Measurements from ENCODE around the gene LRP1B. TPM values are rescaled to one million over a fixed set of nuclear protein-coding genes. Genes with fewer than 3 reads are reported as not detected.

Gene LRP1B
- total and polyA plus RNA-seq, 2 of the 8 experiments (the other 6 are each of a cell fraction or from before 2014, with no cell fraction given) = 0.03 TPM; not detected in 1

- no peak overlapping the region for H3K27ac ChIP-seq (ENCODE audit: low read depth, low read length)
- H3K36me3 ChIP-seq (ENCODE audit: control insufficient read depth in 2 of 4, insufficient read depth in 4 of 4, low read length in 3 of 4) = no peaks in the 10 kb centered on the region
- H3K4me1 ChIP-seq (replicated peaks in 1 of 4; ENCODE audit: control insufficient read depth in 3 of 4, insufficient read depth in 4 of 4, low read length in 3 of 4) = no peaks in the 10 kb centered on the region
- no peak overlapping the region for H3K56ac ChIP-seq (replicated peaks; ENCODE audit: insufficient read length, low read depth, low read length)
- no peak overlapping the region for H2AFZ ChIP-seq (ENCODE audit: low read length)
- DNase-seq (ENCODE audit: low read depth in 1 of 2, low spot score in 2 of 2) = no peak
- H3K4ac ChIP-seq (replicated peaks; ENCODE audit: insufficient read length, low read depth, low read length) = no peak overlapping the region
- no peaks in the 10 kb centered on the region for H3K27me3 ChIP-seq (replicated peaks in 1 of 4; ENCODE audit: control insufficient read depth in 3 of 4, extremely low read depth in 1 of 4, insufficient read depth in 3 of 4, low read length in 3 of 4)
- ChIA-PET POLR2A (ENCODE audit: partially characterized antibody) (no interaction called here), CTCF (ENCODE audit: partially characterized antibody) (interaction anchor here (0.8 kb wide), 1 partner anchor 10 kb away, joined by 3 read pairs; no protein-coding TSS in a partner anchor)
- H4K91ac ChIP-seq (replicated peaks; ENCODE audit: insufficient read length, low read length) = no peak overlapping the region
- H4K5ac ChIP-seq (ENCODE audit: insufficient read length, low read depth, low read length) = no peak overlapping the region
- H3K79me2 ChIP-seq (ENCODE audit: control insufficient read depth in 1 of 2, insufficient read depth in 2 of 2, low read length in 2 of 2) = no peaks in the 10 kb centered on the region
- no peak overlapping the region for H4K8ac ChIP-seq (ENCODE audit: extremely low read depth, insufficient read depth, low read length)
- no peaks in the 10 kb centered on the region for H3K23me2 ChIP-seq (ENCODE audit: low read depth, low read length)
- H2BK15ac ChIP-seq (ENCODE audit: low read length) = no peak overlapping the region
- no peak overlapping the region for H3K18ac ChIP-seq (ENCODE audit: extremely low read depth, low read length)
- no peak overlapping the region for H2BK120ac ChIP-seq (replicated peaks; ENCODE audit: low read depth, low read length)
- FAIRE-seq = no peak
- H3K4me2 ChIP-seq (ENCODE audit: insufficient read depth in 1 of 2, low read depth in 2 of 2, low read length in 2 of 2) = no peak overlapping the region
- no peak overlapping the region for H2BK12ac ChIP-seq (ENCODE audit: low read depth, low read length)
- no peaks in the 10 kb centered on the region for H3K79me1 ChIP-seq (ENCODE audit: low read depth, low read length)
- H3K23ac ChIP-seq (ENCODE audit: insufficient read length) = no peak overlapping the region
- TF ChIP-seq KDM5A (IDR thresholded peaks at IDR 0.05; ENCODE audit: low read length) = no peak
- TF ChIP-seq ASH2L (IDR thresholded peaks at IDR 0.05; ENCODE audit: low read length) = no peak
- TF ChIP-seq POLR2AphosphoS5 (IDR thresholded peaks at IDR 0.05; ENCODE audit: low read depth, low read length) = no peak
- no peak for TF ChIP-seq TEAD4 (IDR thresholded peaks at IDR 0.05; ENCODE audit: low read depth, low read length)
- H3K9ac ChIP-seq (replicated peaks in 1 of 4; ENCODE audit: extremely low read depth in 1 of 4, low read depth in 3 of 4, low read length in 3 of 4) = no peak overlapping the region
- H2BK20ac ChIP-seq (ENCODE audit: low read length) = no peak overlapping the region
- H3K9me3 ChIP-seq (ENCODE audit: insufficient read depth in 2 of 2, low read depth in 1 of 2, low read length in 1 of 2) = no peaks in the 10 kb centered on the region
- no peak overlapping the region for H3K14ac ChIP-seq (ENCODE audit: insufficient read length)
- H4K20me1 ChIP-seq (replicated peaks in 1 of 2; ENCODE audit: control insufficient read depth in 1 of 2, insufficient read depth in 2 of 2, low read length in 2 of 2) = no peaks in the 10 kb centered on the region
- H2BK5ac ChIP-seq (ENCODE audit: low read depth, low read length) = no peak overlapping the region
- no peak overlapping the region for H2AK5ac ChIP-seq (ENCODE audit: low read depth, low read length)
- no peak overlapping the region for H3K4me3 ChIP-seq (ENCODE audit: extremely low read depth in 1 of 4, insufficient read depth in 2 of 4, low read depth in 3 of 4, low read length in 4 of 4)
Measured at GRCh38 chr2:141633132-141633531, 497.7 kb downstream of the LRP1B start.

All from H1 (cell line).